Activated gamma-delta T cell (primary cell): ENCODE results near the gene LRRC7.

Experiments
- DNase-seq: peaks from one replicate; lab custom pipeline; 2025; lab: John Stamatoyannopoulos, UW

The LRRC7 gene

DNA sequence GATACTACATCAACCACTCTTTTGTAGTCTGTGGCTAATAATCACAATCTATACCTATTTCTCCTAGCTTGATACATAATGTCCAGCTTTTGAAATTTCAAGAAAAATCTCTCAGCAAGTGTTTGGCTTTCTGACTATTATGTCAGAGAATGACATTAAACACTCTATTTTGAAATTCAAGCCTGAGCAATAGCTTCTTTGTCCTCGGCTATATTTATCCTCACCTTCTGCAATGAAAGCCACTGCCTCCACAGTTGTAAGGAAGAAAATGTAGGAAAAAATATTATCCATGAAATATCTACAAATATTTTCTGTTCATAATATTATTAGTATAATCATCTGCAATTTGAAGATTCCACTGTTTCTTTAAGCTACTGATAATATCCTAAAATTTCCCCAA, 22.1 kb downstream of the LRRC7 start:
- DNase-seq, result no peak

DNA sequence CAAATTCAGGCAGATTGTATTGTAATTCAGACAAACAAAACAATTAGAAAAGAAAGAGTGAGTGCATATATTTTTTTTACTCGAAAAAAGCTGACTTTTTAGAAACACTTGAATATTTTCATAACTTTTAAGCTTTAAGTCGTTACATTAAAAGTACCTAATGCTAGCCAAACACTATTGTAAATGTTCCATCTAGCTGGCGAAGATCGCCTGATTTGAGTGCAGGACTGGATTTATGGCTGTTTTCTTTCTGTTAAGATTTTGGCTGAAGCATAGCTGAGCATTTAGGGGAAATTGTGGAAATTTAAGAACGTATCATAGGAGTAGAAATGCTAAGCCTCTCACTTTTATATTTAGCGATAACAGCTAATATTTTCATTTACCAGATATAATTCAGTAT, 24.6 kb downstream of the LRRC7 start:
- no peak for DNase-seq

DNA sequence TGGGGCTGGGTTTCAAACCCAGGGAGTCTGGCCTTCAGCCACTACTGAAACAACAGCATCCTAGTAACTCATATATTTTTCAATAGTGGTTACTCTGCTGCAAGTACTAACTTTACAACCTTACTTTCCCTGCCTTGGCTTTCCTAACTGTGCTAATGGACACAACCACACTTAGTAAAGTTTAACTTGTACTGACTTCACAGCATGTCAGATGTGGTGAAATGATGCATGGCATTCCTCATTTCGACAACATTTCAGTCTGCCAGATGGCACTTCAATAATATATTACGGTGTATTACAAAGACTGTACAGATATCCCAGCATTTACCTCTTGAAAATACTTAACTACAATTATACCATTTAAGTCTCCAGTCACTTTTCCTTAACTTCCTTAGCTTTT, 27.8 kb downstream of the LRRC7 start:
- DNase-seq, result no peak

DNA sequence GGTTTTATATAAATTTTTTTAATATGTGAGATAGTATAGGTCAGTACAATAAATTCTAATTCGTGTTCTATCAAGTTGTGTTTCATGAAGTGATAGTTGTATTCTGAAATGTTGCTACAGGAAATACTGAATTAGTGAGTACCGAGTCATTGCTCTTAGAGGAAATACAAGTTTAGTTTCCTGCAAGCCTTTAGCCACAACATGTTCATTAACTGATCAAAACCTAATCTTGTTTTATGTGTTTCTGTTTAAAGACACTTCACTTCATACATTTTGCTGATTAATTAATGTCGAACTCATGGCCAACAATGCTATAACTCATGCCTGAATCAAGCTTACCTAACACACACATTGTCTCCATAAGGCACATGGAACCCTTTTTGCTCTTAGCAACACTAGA, 43.6 kb downstream of the LRRC7 start:
- DNase-seq, result no peak

DNA sequence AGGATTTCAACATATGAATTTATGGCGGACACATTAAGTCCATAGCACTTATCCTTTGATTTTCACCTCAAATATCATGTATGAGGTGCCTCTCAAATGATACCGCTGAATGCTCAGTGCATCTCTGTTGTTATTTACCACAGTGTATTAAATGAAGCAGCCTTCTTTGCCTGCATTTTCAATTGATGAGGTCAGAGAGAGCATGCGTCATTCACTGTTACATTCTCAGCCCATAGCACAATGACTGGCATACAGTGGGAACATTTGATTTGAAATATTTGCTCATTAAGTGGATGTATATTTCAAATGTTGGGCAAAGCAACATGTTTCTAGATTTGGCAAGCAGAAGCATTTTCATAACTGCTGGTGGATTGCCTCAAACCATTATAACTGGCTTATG, 45.7 kb downstream of the LRRC7 start:
- no peak for DNase-seq

DNA sequence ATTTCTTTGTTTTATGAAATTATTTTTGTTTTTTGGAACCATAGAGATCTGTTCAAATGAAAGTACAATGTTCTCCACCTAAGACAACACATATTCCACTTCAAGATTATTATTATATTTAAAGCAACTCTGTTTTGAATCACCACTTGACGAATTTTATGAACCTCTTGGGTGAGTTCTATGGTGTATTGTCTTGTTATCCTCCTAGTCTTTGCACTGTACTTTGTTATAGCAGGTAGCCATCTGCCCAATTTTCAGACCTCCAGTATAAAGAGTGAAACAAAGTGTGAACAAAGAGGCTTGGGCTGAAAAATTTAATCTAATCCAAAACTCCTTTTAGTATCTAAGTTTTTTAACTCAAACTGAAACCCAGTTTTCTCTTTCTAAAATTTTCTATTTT, 71.0 kb downstream of the LRRC7 start:
- DNase-seq, result no peak

DNA sequence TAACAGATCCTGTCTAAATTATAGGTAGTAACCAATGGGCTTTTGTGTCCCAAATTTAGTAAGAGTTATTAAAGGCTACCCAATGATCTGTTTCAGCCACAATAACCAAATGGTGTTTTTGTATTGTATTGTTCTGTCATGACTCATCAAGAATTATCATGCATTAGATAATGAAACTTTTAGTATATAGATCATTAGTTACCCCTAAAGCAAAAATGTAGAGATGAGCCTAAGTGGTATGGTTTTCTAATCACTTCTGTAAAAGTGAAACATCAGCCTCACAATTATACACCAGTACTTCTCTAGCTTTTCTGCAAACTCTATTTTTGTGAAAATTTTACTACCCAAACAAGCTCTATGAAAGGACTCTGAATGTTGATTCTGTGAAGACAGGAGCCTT, 71.4 kb downstream of the LRRC7 start:
- no peak for DNase-seq

DNA sequence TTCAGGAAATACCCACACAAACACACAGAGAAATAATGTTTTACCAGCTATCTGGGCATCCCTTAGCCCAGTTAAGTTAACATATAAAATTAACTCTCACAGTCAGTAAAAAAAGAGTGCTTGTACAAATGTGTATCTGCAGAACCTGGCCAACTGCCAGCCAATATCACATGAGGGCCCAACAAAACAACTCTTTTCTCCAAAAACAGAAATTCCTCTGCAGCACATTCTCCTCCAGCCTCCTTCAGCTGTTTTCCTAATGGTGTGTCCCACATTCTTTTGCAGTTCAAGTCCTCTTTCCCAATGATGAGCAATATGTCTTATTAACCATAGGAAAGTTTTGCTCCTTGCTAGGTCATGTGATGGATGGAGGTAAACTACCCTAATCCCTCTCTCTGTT, 75.5 kb downstream of the LRRC7 start:
- no peak for DNase-seq

DNA sequence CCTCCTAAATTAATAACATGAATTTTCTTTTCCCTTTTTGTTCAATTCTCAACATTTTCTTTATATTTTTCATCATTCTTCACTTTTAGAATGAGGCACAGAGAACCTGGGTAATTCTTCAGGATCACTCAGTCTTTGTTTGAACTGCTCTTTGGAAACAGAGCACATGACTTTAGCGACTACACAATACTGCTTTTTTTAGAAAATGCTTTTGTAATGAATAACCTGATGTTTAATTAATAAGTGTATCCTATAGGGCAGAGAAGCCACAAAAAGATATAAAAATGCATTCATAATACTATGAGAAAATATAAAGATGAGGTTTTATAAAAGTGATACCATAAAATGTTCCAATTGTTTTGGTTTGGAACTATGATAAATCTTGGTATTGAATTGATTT, 77.8 kb downstream of the LRRC7 start:
- DNase-seq, result no peak

DNA sequence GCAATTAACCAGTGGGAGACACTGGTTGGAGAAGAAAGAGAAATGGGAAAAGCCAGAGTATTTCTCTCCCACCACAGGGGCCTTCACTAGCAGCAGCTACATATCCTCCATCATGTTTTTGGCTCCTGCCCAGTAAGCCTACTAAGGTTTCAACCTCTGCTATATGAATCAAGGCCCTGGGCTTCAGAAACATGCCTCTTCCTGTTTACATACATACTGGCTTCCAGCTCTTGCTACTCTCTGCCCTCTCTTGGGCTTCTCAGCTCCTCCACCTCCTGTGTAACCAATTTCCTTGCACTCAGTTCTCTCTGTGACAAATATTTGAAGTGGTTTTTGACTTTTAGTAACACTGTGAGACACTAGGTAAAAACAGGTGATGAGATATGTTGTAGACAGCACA, 80.8 kb downstream of the LRRC7 start:
- DNase-seq, result no peak

DNA sequence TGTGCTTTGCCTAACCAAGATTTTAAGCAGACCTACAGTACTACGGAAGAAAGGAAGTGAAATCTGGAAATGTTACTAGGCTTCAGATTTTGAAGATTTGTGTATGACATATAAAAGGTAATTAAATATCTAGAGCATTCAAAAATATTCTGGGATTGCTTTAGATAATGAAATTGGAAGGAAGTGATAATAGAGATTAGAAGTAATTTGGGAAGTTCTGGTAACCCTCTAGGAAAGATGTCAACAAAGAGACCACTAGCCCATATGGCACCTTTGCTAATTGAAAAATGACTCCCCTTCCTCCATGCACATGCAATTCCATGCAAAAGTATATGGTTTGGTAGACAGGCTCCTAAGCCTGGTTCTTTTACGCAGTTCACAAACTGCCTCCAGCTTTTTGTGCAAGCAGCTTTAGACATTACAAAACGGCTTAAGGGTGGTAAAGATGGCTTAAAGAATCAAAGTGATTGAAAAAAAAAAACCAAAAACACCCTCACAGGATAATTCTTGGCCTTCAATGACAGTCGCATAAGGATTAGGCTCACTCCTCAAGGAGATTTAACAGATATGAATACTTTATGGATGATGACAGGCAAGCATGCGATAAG, 81.8 kb downstream of the LRRC7 start:
- no peak for DNase-seq

DNA sequence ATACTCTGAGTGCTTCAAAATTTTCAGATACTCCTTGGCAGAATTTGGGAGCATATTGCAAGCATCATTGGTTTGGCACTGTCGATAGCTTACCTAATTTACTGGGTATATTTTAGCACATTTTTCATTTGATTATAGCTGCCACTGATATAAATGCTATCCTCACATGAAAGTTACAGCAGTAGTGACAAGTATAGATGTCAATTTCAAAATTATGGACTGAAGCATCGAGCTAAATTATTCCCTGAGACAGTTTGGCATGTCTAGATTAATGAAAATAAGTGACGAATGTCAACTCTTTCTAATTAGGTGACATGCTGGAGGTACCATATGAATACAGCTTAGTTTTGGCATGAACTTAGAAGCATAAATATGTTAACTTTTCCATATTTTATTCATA, 83.1 kb downstream of the LRRC7 start:
- DNase-seq, result no peak

DNA sequence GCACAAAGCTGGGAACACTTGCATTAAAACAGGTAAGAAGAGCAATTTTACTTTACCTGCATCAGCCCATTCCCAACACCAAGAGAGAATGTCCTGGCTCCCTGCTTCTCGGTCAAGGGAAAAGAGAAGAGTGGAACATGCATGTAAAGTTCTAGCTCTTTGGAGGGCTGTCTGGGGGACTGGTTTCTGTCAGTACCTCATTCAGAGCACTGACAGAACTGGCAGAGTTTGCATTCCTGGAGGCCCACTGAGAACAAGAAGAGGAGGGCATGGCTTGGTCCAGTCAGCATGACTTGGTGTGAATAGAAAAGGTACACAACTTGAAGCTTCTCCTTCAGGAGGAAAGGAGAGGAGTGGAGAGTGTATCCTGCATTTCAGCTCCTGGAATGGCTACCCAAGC, 83.9 kb downstream of the LRRC7 start:
- no peak for DNase-seq

DNA sequence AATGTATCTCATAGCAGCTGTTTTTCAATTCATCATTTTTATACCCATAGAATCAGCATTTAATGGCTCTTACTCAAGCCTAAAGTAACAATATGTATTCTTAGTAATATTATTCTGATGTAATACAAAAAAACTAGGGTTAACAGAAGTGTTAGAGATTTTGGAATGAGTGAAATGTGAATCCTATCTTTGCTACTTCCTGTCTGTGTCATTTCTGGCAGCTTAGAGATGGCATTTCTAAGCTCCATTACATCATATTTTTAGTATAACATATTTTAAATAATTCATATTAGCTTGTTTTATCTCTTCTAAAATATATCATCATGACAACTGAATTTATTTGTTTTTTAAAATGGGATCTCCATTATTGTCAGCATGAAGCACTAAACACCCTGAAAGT, 90.2 kb downstream of the LRRC7 start:
- no peak for DNase-seq

DNA sequence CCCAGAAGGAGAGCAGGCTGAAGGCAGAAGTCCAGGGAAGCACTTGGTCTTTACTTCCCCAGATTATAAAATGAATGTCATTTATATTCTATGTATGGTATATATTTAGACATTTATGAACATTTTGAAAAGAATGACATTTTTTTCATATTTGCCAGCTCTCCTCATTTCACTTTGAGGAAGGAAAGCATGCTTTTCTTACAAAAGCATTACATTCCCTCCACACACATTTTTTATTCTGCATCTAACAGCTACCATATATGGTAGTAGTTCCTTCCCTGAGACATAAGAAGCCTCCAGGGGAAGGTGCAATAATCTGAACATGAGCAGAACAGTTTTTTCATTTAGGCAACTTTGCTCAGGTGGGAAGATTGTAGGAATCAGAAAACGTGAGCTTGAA, 94.0 kb downstream of the LRRC7 start:
- no peak for DNase-seq

DNA sequence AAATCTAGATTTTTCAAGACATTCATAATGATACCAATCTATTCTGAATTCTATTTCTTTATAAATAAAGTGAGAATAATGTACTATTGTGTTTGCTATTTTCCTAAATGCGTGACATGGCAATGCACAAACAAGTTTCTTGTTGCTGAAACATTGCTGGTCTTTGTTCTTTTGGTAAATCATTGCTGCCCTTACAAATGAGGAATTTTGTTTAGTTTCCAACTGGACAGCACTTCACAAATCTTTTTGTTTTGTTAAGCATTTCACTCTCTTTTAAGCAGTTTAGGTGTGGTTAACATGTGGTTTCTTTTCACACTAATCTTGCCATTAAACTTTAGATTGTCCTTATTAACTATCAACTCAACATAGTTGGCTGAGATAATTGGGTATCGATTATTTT, 94.6 kb downstream of the LRRC7 start:
- no peak for DNase-seq

DNA sequence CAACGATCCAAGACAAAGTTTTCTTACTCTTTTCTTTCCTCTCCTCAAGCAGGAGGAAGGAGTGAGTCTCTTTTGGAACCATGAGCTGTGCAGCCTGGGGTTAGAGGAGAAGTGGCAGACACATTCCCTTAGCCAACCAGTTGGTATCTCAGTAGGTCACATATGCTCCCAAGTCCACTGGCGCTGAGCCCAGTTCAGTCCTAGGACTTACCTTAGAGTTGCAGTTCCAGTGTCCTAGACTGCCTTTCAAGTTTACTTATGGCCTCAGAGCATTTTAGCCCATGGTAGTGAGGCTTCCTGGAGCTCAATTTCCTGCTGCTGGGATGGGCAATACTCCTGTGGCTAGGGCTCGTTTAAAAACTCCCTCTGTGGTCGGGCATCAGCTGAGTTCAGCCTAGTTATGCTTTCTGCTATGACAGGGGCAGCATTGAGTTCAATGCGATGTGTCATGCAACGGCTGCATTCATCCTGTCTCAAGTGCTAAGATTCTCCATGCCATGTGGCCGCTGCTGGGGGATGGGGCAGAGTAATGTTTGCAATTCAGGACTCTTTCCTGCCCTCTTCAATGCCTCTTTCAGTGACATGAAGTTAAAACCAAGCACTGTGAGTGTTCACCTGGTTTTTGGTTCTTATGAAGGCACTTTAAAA, 103.8 kb downstream of the LRRC7 start:
- DNase-seq, result no peak

DNA sequence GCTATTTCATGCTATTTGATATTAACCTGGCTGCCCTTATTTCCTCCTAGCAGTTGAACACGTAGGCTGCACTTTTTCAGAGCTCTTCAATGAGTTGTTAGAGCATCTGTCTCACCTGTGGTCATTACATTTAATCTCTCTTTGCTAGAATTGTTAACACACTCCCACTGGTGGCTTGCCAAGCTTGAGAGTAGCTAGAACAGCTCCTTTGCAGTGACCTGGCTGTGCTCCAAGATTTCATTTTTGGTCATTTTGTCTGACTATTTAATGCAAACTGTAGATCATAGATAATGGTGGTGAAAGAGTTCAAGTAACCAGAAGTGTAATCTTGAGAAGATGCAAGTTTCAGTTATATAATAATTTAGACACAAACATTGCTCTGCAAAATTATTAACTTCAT, 105.6 kb downstream of the LRRC7 start:
- no peak for DNase-seq

DNA sequence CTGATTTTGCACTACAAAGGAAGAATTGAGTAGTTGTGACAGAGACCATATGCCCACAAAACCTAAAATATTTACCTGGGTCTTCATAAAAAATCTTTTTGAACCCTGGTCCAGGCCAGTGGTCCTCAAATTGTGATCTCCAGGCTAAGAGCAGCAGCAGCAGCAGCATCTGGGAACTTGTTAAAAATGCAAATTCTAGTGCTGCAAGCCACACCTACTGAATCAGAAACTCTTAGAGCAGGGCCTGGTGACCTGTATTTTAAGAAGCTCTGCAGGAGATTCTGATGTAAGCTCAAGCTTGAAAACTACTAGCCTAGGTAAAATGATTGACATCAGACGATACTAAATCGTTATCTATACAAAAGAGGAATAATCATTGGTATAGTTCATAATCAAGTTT, 112.2 kb downstream of the LRRC7 start:
- DNase-seq, result no peak

DNA sequence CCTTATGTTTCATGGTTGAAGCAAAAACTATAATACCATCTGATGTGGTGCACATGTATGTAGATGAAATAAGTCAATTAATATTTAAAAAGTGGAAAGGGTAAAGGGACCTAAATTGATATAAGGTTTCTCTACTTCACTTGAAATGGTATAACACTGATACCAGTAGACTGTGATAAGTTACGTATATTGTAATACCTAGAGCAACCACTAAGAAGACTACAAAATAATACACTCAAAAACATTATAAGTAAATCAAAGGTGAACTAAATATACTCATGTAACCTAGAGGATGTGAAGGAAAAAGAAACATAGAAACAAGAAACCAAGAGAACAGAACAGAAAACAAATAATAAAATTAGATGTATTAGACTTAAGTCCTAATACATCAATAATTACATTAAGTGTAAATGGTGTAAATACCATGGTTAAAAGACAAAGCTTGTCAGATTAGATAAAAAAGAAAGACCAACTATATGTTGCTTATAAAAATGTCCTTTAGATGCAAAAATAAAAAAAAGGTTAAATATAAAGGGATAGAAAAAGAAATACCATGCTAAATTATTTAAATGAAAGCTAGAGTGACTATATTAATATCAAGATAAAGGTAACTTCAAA, 118.8 kb downstream of the LRRC7 start:
- no peak for DNase-seq

DNA sequence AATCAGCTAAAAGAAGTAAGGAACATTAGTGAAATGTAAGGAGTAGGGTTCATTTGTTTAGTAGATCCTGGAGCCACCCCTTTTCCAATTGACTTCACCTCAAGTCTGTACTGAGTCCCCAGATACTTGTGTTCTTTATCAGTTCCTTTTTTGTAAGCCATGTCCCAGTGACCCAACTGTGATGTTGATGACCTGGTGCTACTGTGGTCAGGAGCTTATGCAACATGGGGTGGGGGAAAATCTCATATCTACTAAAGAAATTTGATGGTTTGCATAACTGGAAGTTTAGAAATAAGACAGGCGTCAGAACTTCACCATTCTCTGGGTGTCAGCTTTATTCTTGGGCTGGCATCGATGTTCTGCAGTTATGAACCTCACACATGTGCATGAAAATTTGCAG, 120.5 kb downstream of the LRRC7 start:
- no peak for DNase-seq

DNA sequence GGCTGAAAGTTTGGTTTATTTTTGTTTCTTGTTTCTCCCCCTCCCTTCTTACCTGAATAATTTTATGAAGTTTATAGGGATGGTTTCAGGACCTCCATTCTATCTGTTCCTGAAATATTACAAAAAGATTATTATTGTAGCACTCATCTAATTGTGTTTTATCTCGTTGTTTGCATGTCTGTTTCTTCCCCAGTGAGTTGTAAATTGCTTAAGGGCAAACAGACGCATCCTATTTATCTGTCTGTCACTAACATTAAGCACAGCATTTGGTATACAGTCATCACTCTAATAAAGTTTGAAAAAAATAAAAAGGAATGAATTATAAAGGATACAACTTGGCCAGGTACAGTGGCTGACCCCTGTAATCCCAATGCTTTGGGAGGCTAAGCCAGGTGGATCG, 123.5 kb downstream of the LRRC7 start:
- DNase-seq, result no peak

DNA sequence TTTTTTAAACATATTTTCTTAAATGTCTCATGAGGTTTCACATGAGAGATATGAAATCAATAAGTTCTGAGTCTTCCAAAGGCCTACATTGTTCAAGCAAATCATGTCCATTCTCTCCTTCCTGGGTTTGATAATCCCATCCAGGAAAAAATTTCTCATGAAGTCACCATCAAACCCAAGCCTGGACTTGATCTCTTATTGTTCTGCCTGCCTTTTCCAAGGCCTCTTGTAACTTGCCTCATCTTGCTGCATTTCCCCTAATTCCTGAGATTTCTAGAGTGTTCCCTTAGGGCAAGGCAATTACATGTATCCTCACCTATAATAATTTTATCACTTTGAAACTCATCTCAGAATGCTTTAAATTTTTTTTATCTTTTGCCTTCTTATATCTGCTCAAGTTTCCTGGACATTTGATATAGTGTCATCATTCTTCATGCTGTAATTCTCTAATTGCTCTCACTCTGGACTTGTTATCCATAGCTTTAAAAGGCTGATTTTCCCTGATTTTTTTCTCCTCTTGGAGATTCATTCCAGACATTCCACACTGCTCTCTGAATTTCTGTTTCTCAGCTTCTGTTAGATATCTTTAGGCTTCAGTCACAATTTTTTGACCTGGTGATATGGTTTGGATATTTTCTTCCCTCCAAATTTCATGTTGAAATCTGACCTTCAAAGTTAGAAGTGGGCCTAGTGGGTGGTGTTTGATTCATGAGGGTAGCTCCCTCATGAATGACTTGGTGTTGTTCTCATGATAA, 126.4 kb downstream of the LRRC7 start:
- DNase-seq, result no peak
